GM12865 (cell line): Measurements from ENCODE around the gene ARHGDIA.

ENCODE experiments used
- DNase-seq: peaks from one replicate; pipeline ENCODE4 v3.0.0; 2010; ENCODE audit warnings: low read depth
- H3K4me3 ChIP-seq: 2 replicates; pipeline ENCODE4 v1.5.1; 2011; ENCODE audit warnings: mild to moderate bottlenecking, low read depth, low read length, control low read depth
- CTCF ChIP-seq: IDR thresholded peaks from 2 replicates; pipeline ENCODE4 v1.5.1; 2011; ENCODE audit warnings: low read length, control low read depth, low read depth, inconsistent platforms; ENCODE audit not compliant: insufficient read depth; ENCODE audit errors: missing control alignments

Gene ARHGDIA

GRCh38 chr17:81851423-81851822, 19.7 kb downstream of the ARHGDIA start:
- TF ChIP-seq CTCF = no peak
- H3K4me3 ChIP-seq = no peak overlapping the region
- DNase-seq = no peak

GRCh38 chr17:81849457-81849856, 21.7 kb downstream of the ARHGDIA start:
- H3K4me3 ChIP-seq = no peak overlapping the region
- TF ChIP-seq CTCF = no peak
- DNase-seq = no peak

DNA sequence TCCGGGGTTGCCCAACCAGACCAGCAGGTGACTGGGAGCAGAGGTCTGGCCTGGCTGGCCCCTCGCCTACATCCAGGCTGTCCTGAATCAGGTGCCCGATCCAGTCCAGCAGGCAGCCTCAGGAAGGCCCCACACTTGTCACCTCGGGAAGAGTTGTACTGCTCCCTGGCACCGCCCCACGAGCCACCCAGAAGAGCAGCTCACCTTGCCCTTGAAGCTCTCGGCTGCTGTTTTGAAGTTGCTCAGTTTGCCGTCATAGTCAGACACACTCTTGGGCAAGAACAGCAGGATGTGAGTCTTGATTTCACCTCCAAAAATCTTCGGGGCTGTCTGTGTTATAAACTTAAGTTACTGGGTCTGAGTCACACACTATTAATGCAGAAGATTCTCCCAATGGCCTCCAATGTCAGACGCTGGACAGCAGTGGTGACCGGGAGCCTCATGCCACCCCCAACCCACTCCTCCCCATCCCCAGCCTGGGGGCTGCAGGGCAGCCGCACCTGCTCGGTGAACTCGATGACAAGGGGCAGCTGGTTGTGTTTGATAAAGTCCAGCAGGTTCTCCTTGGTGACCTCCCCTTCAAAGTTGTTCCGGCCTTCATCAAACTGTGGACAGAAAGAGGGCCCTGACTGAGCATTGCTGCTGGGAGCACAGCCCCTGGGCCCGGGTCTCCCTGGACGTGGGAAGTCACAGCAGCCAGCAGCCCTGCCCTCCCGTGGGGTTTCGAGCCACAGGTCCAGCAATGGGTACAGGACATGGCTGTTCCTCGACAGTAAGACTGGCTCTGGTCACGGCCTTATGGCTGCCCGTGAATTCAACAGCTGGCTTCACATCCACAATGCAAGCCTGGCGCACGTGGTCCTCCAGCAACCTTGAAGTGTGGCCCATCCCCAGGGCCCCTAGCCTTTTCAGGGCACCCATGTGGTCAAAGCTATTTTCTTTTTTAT, 24.1 kb downstream of the ARHGDIA start:
- no peak for TF ChIP-seq CTCF
- H3K4me3 ChIP-seq = no peak overlapping the region
- DNase-seq = no peak

DNA sequence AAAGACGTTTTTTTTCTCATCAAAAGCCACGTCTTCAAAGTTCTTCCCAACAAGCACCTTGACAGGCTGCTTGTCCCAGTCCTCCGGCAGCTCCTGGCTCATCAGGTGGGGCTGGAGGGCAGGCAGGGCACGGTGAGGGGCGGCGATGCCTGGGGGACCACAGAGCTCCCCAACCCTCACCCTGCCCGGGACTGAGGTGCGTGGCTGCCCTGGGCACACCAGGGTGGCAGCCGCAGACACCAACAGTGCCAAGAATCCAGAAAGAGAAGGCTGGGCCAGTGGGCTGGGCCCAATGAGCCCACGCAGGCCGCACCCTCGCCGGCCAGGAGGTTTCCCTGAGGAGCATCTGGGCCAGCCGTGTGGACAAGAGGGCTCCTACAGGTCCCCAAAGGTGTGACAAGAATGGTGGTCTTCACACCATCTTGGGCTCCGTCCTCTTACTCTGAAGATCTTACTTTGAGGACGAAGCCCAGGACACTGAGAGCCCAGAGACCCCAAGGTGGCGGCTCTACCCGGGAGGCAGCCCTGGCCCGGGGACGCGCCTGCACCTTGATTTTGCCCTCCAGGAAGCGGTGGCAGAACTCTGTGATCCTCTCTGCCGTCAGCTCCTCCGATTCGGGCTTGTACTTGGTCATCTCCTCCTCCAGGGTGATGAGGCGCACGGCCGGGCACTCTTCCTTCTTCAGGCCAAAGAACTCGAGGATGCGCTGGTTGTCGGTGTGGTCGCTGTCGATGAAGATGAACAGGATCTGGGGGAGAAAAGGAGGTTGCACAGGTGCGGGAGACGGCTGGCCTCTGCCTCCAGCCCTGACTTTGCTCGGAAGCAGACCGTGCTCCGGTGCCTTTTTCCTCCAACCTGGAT, 25.0 kb downstream of the ARHGDIA start:
- TF ChIP-seq CTCF = no peak
- no peak overlapping the region for H3K4me3 ChIP-seq
- no peak for DNase-seq

- H3K4me3 ChIP-seq = no peak overlapping the region
- no peak for DNase-seq
- no peak for TF ChIP-seq CTCF
Observed at GRCh38 chr17:81845361-81845760, 25.8 kb downstream of the ARHGDIA start.

DNA sequence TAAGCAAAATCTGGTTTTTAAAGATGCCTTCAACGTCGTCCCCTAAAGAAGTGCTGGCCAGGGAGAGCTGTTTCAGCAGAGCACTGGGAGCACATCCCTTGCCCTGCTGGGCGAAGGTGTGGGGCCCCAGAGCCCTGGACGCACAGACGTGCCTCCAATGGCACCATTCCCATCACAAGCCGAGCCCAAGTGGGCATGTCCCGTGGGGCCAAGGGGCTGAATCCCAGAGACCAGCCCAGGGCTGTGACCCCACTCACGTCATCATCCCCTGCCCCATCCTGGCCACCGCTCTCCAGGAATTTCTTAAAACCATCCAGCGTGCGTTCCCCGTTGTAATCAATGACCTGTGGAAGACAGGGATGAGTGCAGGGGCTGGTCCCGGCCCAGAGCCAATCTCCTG, 26.2 kb downstream of the ARHGDIA start:
- H3K4me3 ChIP-seq = no peak overlapping the region
- DNase-seq = no peak
- no peak for TF ChIP-seq CTCF
